A549 (cell line): Measurements from ENCODE around the gene TBC1D2B. TPM values are rescaled to one million over a fixed set of nuclear protein-coding genes. Genes with fewer than 3 reads are reported as not detected.

ENCODE experiments used
- ATAC-seq, 2 experiments: fragments of 200-7000 bp in 1 of 2; fragments of >200 bp in 1 of 2; cut with Nextera tagmentation in 1 of 2; cut with Tn5 transposase in 1 of 2; 3 replicates each; pipeline versions ENCODE4 v1.8.0 to v1.9.1; 2018 to 2020; ENCODE audit warnings: mild to moderate bottlenecking in 1 of 2, moderate library complexity in 1 of 2
- CTCF ChIA-PET: fragments of 300-600 bp; sonication (Branson Sonifier 250); formaldehyde crosslinking; extraction: SDS; loops from one replicate; lab custom pipeline; 2021; ENCODE audit warnings: antibody characterized with exemption, inconsistent platforms; lab: Yijun Ruan, JAX
- POLR2A ChIA-PET: fragments of 350-600 bp; formaldehyde crosslinking; extraction: SDS; loops from one replicate; lab custom pipeline; 2021; ENCODE audit warnings: antibody characterized with exemption, inconsistent platforms; lab: Yijun Ruan, JAX
- DNase-seq, 2 experiments: peaks; one replicate each; pipeline versions ENCODE4 v3.0.0 to v3.0.0-alpha.2; 2011 to 2016; ENCODE audit warnings: low read depth in 1 of 2, low spot score in 1 of 2
- FAIRE-seq: peaks from 2 replicates; lab custom pipeline; 2011; peaks lifted over from hg19 to GRCh38; lab: Jason Lieb, UNC
- H3K27ac ChIP-seq, 2 experiments: fragments of >200 bp; sonication (Bioruptor Twin); formaldehyde crosslinking; 3 replicates each; pipeline ENCODE4 v1.5.1; 2016 to 2017
- H3K4me1 ChIP-seq: fragments of >200 bp; sonication (Bioruptor Twin); formaldehyde crosslinking; 3 replicates; pipeline ENCODE4 v1.6.1; 2016
- H3K4me2 ChIP-seq: fragments of >200 bp; sonication (Bioruptor Twin); formaldehyde crosslinking; 3 replicates; pipeline ENCODE4 v1.6.1; 2016
- H3K4me3 ChIP-seq: fragments of >200 bp; sonication (Bioruptor Twin); formaldehyde crosslinking; 3 replicates; pipeline ENCODE4 v1.5.1; 2016
- H3K9me3 ChIP-seq: fragments of >200 bp; sonication (Bioruptor Twin); formaldehyde crosslinking; 3 replicates; pipeline ENCODE4 v1.6.1; 2016
- BCL3 ChIP-seq: fragments of >200 bp; sonication (Bioruptor Twin); formaldehyde crosslinking; IDR thresholded peaks from 3 replicates; pipeline ENCODE4 v1.6.1; 2016
- CTCF ChIP-seq: fragments of >200 bp; sonication (Bioruptor Twin); formaldehyde crosslinking; IDR thresholded peaks from 3 replicates; pipeline ENCODE4 v1.5.1; 2016
- FOSL2 ChIP-seq, 2 experiments: fragments of 450-650 bp in 1 of 2; fragments of >200 bp in 1 of 2; sonication (Bioruptor Twin) in 1 of 2; formaldehyde crosslinking; IDR thresholded peaks; 2 replicates each; pipeline versions ENCODE4 v1.5.0 to v1.6.1; 2016 to 2020; ENCODE audit warnings: mild to moderate bottlenecking in 1 of 2, moderate library complexity in 1 of 2
- GATA3 ChIP-seq: IDR thresholded peaks from 2 replicates; pipeline ENCODE4 v1.6.1; 2012; ENCODE audit warnings: borderline replicate concordance
- HDAC2 ChIP-seq: fragments of 200-600 bp; sonication (generic); IDR thresholded peaks from 2 replicates; pipeline ENCODE4 v1.6.1; 2016
- HEYL ChIP-seq: fragments of 250-450 bp; sonication (Bioruptor Pico); IDR thresholded peaks from 2 replicates; pipeline ENCODE4 v1.8.0; 2021; ENCODE audit warnings: mild to moderate bottlenecking, moderate library complexity
- HOXA7 ChIP-seq: fragments of 250-450 bp; sonication (Bioruptor Pico); IDR thresholded peaks from 2 replicates; pipeline ENCODE4 v1.5.0; 2020; ENCODE audit warnings: mild to moderate bottlenecking, moderate library complexity
- JUN ChIP-seq, 2 experiments: fragments of >200 bp; sonication (Bioruptor Twin); formaldehyde crosslinking; IDR thresholded peaks; 2 replicates in 1 of 2; 3 replicates in 1 of 2; pipeline ENCODE4 v1.6.1; 2016 to 2017
- MAFK ChIP-seq: fragments of 450-650 bp; IDR thresholded peaks from 2 replicates; pipeline ENCODE4 v1.6.1; 2014; ENCODE audit not compliant: partially characterized antibody
- MAX ChIP-seq: IDR thresholded peaks from 2 replicates; pipeline ENCODE4 v1.6.1; 2012
- MAZ ChIP-seq: fragments of 150-350 bp; IDR thresholded peaks from 2 replicates; pipeline ENCODE4 v1.6.1; 2014; ENCODE audit warnings: antibody characterized with exemption, low read depth, low read length, borderline replicate concordance
- NFE2L2 ChIP-seq: fragments of 150-350 bp; conservative IDR thresholded peaks from 2 replicates; pipeline ENCODE4 v1.6.1; 2014; ENCODE audit warnings: low read length
- NPAS2 ChIP-seq: fragments of 250-450 bp; sonication (Bioruptor Pico); IDR thresholded peaks from 2 replicates; pipeline ENCODE4 v1.8.0; 2022; ENCODE audit warnings: mild to moderate bottlenecking, moderate library complexity, borderline replicate concordance
- RAD21 ChIP-seq, 2 experiments: fragments of >200 bp in 1 of 2; sonication (Bioruptor Twin) in 1 of 2; formaldehyde crosslinking in 1 of 2; IDR thresholded peaks in 1 of 2; conservative IDR thresholded peaks in 1 of 2; 2 replicates in 1 of 2; 3 replicates in 1 of 2; pipeline ENCODE4 v1.6.1; 2012 to 2018; ENCODE audit warnings: inconsistent platforms in 1 of 2
- RARB ChIP-seq: fragments of 250-450 bp; sonication (Bioruptor Pico); IDR thresholded peaks from 2 replicates; pipeline ENCODE4 v1.8.0; 2021; ENCODE audit warnings: mild to moderate bottlenecking, moderate library complexity
- RNF2 ChIP-seq: fragments of 200-600 bp; sonication (generic); IDR thresholded peaks from 2 replicates; pipeline ENCODE4 v1.6.1; 2016; ENCODE audit warnings: low read depth, mild to moderate bottlenecking, antibody characterized with exemption, moderate library complexity, borderline replicate concordance
- USF2 ChIP-seq: fragments of 450-650 bp; IDR thresholded peaks from 2 replicates; pipeline ENCODE4 v1.6.1; 2014; ENCODE audit warnings: antibody characterized with exemption
- ZC3H11A ChIP-seq: fragments of 450-650 bp; IDR thresholded peaks from 2 replicates; pipeline ENCODE4 v1.6.1; 2014; ENCODE audit warnings: antibody characterized with exemption, mild to moderate bottlenecking
- ZSCAN20 ChIP-seq: fragments of 250-450 bp; sonication (Bioruptor Pico); IDR thresholded peaks from 2 replicates; pipeline ENCODE4 v1.8.0; 2022; ENCODE audit warnings: mild to moderate bottlenecking, moderate library complexity
- WGBS: methylation state at CpG from one replicate; pipeline ENCODE4 v1.1.6; 2017; ENCODE audit errors: missing lambda C conversion rate; 5-methylcytosine and 5-hydroxymethylcytosine counted together
- polyA plus RNA-seq, 4 experiments: library from polyadenylated mRNA; depleted of rRNA in 3 of 4; stranded (reverse); fragments of >200 nt; fragmentation: RNase III in 1 of 4; extraction: RNeasy Plus Mini Kit Qiagen cat#74134 plus additional on column Dnase treatment in 1 of 4; gene quantifications; 2 replicates in 3 of 4; 3 replicates in 1 of 4; pipeline ENCODE4 v1.2.3, GENCODE V29; 2011 to 2017
- TF ChIP-seq, protein P1 (sequence below): IDR thresholded peaks from 2 replicates; pipeline ENCODE4 v1.6.1; 2012; ENCODE audit warnings: low read depth, borderline replicate concordance
- TF ChIP-seq, protein P2 (sequence below): fragments of >200 bp; sonication (Bioruptor Twin); formaldehyde crosslinking; IDR thresholded peaks from 2 replicates; pipeline ENCODE4 v1.6.1; 2016
- TF ChIP-seq, protein P3 (sequence below): fragments of 150-350 bp; IDR thresholded peaks from 2 replicates; pipeline ENCODE4 v1.6.1; 2014; ENCODE audit warnings: low read depth, mild to moderate bottlenecking, low read length

TBC1D2B gene
- polyA plus RNA-seq, 2 of the 4 experiments (the other 2 are of a cell fraction), result 13.6 to 13.9 TPM

DNA sequence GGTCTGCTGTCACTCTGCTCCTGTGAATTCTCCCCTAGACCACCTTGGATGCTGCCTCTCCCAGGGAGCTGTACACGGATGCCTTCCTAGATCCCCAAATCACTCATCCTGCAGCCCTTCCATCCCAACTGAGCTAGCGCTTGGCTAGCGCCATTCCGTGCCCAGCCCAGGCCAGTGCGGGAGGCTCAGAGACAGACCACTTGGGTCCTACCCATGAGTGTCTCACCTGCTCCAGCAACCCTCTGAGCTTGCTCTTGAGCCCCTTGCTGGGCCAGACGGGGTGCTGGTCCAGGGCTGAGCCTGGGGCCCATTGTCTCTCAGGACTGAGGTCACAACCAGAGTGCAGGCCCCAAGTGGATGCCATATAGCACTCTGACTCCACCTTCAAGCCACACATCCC is 32.6 kb upstream of the TBC1D2B start:
- H3K4me1 ChIP-seq, result no peaks in the 10 kb centered on the region
- H3K4me3 ChIP-seq, result no peak overlapping the region
- H3K4me2 ChIP-seq, result no peak overlapping the region
- POLR2A ChIA-PET, result no interaction called here
- ATAC-seq, result no peak
- no peak overlapping the region for H3K27ac ChIP-seq
- no peak for TF ChIP-seq HEYL (CRISPR knock-in tag)
- no peak for TF ChIP-seq NFE2L2
- no peak for TF ChIP-seq ZC3H11A
- no peak for TF ChIP-seq RNF2
- no peak for TF ChIP-seq USF2
- no peak for TF ChIP-seq MAFK
- no peak for TF ChIP-seq BCL3
- no peak for TF ChIP-seq ZSCAN20 (CRISPR knock-in tag)
- no peak for TF ChIP-seq CTCF
- TF ChIP-seq NPAS2 (CRISPR knock-in tag), result no peak
- TF ChIP-seq JUN (IDR thresholded peaks at IDR 0.05), result no peak
- TF ChIP-seq RAD21 (conservative IDR thresholded peaks at IDR 0.05 in 1 of 2, IDR thresholded peaks at IDR 0.05 in 1 of 2), result no peak
- TF ChIP-seq, protein P1, sequence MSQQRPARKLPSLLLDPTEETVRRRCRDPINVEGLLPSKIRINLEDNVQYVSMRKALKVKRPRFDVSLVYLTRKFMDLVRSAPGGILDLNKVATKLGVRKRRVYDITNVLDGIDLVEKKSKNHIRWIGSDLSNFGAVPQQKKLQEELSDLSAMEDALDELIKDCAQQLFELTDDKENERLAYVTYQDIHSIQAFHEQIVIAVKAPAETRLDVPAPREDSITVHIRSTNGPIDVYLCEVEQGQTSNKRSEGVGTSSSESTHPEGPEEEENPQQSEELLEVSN, result no peak
- CTCF ChIA-PET, result interaction anchor here (0.6 to 11.5 kb wide), 24 partner anchors 7 to 208 kb away, joined by 3 to 265 read pairs (median 17); partner anchors contain the start of genes CIB2, IDH3A and SH2D7
- no peak for DNase-seq
- no peaks in the 10 kb centered on the region for H3K9me3 ChIP-seq
- no peak for FAIRE-seq
- 82% methylated on average over 6 of the region's 6 CpGs for WGBS

DNA sequence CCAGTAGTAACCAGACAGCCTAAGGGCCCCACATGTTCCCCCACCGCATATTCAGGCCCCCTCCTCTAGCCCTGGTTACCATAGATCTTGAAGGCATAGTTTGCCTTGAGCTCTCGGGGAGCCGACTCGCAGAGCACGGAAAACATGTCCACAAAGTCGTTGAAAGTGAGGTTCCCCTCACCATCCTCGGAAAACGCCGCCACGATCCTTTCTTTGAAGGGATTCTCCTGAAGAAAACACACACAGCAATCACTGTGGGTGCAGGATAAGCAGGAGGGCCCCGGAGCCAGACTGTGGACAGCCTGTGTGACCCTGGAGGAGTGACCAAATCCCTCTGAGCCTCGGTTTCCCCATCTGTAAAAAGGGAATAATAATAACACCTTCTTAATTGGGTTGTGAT is 31.6 kb upstream of the TBC1D2B start:
- Histone ChIP-seq H3K4me1 (no peaks in the 10 kb centered on the region), H3K27ac (no peak overlapping the region), H3K4me3 (no peak overlapping the region), H3K9me3 (no peaks in the 10 kb centered on the region)
- POLR2A ChIA-PET, result no interaction called here
- no peak for DNase-seq
- TF ChIP-seq JUN (IDR thresholded peaks at IDR 0.05) (no peak), HDAC2 (no peak)
- TF ChIP-seq, all 56 proteins: peak for 0
- 75% methylated on average over 12 of the region's 12 CpGs for WGBS
- FAIRE-seq (no peak), ATAC-seq (no peak)
- CTCF ChIA-PET, result interaction anchor here (0.8 to 11.5 kb wide), 61 partner anchors 8 to 360 kb away, joined by 3 to 265 read pairs (median 6); partner anchors contain the start of genes CIB2, IDH3A, SH2D7 and TBC1D2B
- no peak overlapping the region for H3K4me2 ChIP-seq

GRCh38 chr15:78108300-78109084 is 31.0 kb upstream of the TBC1D2B start:
- H3K4me3 ChIP-seq, result no peak overlapping the region
- H3K27ac ChIP-seq, result no peak overlapping the region
- POLR2A ChIA-PET, result no interaction called here
- ATAC-seq (peak; percentile 85 to 96), FAIRE-seq (peak; percentile 39), DNase-seq (peak; percentile 89 to 98)
- 36% methylated on average over 8 of the region's 11 CpGs for WGBS
- H3K9me3 ChIP-seq, result no peaks in the 10 kb centered on the region
- H3K4me1 ChIP-seq, result no peaks in the 10 kb centered on the region
- no peak overlapping the region for H3K4me2 ChIP-seq
- CTCF ChIA-PET, result interaction anchor here (0.5 to 11.5 kb wide), 83 partner anchors 9 to 641 kb away, joined by 3 to 265 read pairs (median 5); partner anchors contain the start of genes CIB2, IDH3A, SH2D7 and TBC1D2B
- TF ChIP-seq MAX (peak; percentile 18; the same call in 1 of the 2 replicates), HOXA7 (CRISPR knock-in tag) (no peak), GATA3 (no peak), MAZ (no peak), FOSL2 (IDR thresholded peaks at IDR 0.05) (no peak), FOSL2 (CRISPR knock-in tag; IDR thresholded peaks at IDR 0.05) (no peak), CTCF (peak; percentile 99), RAD21 (conservative IDR thresholded peaks at IDR 0.05 in 1 of 2, IDR thresholded peaks at IDR 0.05 in 1 of 2) (peak; percentile 92 to 95), HDAC2 (no peak), RARB (CRISPR knock-in tag) (no peak)
- TF ChIP-seq, protein P2, sequence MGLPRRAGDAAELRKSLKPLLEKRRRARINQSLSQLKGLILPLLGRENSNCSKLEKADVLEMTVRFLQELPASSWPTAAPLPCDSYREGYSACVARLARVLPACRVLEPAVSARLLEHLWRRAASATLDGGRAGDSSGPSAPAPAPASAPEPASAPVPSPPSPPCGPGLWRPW, result no peak
- TF ChIP-seq, protein P3, sequence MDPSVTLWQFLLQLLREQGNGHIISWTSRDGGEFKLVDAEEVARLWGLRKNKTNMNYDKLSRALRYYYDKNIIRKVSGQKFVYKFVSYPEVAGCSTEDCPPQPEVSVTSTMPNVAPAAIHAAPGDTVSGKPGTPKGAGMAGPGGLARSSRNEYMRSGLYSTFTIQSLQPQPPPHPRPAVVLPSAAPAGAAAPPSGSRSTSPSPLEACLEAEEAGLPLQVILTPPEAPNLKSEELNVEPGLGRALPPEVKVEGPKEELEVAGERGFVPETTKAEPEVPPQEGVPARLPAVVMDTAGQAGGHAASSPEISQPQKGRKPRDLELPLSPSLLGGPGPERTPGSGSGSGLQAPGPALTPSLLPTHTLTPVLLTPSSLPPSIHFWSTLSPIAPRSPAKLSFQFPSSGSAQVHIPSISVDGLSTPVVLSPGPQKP, result no peak
